HEK293T (cell line): ENCODE data around the gene GADD45B.
"Not testable (repeated sequence)": the region's sequence is repeated elsewhere in the genome, so short reads cannot be mapped to it uniquely, and the experiment has no call there.

Source experiments
- CTCF ChIA-PET: fragments of 350-600 bp; formaldehyde crosslinking; extraction: SDS; loops from one replicate; lab custom pipeline; 2021; ENCODE audit warnings: antibody characterized with exemption, inconsistent platforms; lab: Yijun Ruan, JAX
- POLR2A ChIA-PET: fragments of 350-600 bp; formaldehyde crosslinking; extraction: SDS; loops from one replicate; lab custom pipeline; 2020; ENCODE audit warnings: antibody characterized with exemption, inconsistent platforms; lab: Yijun Ruan, JAX
- DNase-seq: peaks from one replicate; pipeline ENCODE4 v3.0.0; 2012; ENCODE audit warnings: mixed read lengths; ENCODE audit errors: extremely low spot score
- ARNT ChIP-seq: fragments of 450-650 bp; IDR thresholded peaks from 2 replicates; pipeline ENCODE4 v1.6.1; 2017; ENCODE audit warnings: mild to moderate bottlenecking
- BHLHE40 ChIP-seq: fragments of 450-650 bp; IDR thresholded peaks from 2 replicates; pipeline ENCODE4 v1.6.1; 2016; ENCODE audit warnings: mild to moderate bottlenecking, moderate library complexity, borderline replicate concordance
- CTBP1 ChIP-seq: fragments of 450-650 bp; IDR thresholded peaks from 2 replicates; pipeline ENCODE4 v1.6.1; 2016; ENCODE audit warnings: borderline replicate concordance
- ELF4 ChIP-seq: fragments of 450-650 bp; IDR thresholded peaks from 2 replicates; pipeline ENCODE4 v1.6.1; 2017; ENCODE audit warnings: antibody characterized with exemption
- FOXA1 ChIP-seq: fragments of 450-650 bp; IDR thresholded peaks from 2 replicates; pipeline ENCODE4 v1.6.1; 2016; ENCODE audit warnings: mild to moderate bottlenecking
- FOXK2 ChIP-seq: fragments of 450-650 bp; IDR thresholded peaks from 2 replicates; pipeline ENCODE4 v1.6.1; 2016; ENCODE audit warnings: mild to moderate bottlenecking
- FOXM1 ChIP-seq: fragments of 450-650 bp; IDR thresholded peaks from 2 replicates; pipeline ENCODE4 v1.6.1; 2017; ENCODE audit warnings: mild to moderate bottlenecking, borderline replicate concordance
- HDGF ChIP-seq: fragments of 450-650 bp; IDR thresholded peaks from 2 replicates; pipeline ENCODE4 v1.6.1; 2017; ENCODE audit warnings: antibody characterized with exemption, borderline replicate concordance
- L3MBTL2 ChIP-seq: fragments of 450-650 bp; conservative IDR thresholded peaks from 2 replicates; pipeline ENCODE4 v1.6.1; 2016; ENCODE audit warnings: mild to moderate bottlenecking
- LEF1 ChIP-seq: fragments of 450-650 bp; IDR thresholded peaks from 2 replicates; pipeline ENCODE4 v1.6.1; 2017; ENCODE audit warnings: mild to moderate bottlenecking, borderline replicate concordance
- NFRKB ChIP-seq: fragments of 450-650 bp; IDR thresholded peaks from 2 replicates; pipeline ENCODE4 v1.6.1; 2016; ENCODE audit warnings: mild to moderate bottlenecking, moderate library complexity
- PKNOX1 ChIP-seq: fragments of 450-650 bp; IDR thresholded peaks from 2 replicates; pipeline ENCODE4 v1.6.1; 2016
- SP1 ChIP-seq: fragments of 450-650 bp; IDR thresholded peaks from 2 replicates; pipeline ENCODE4 v1.6.1; 2017
- SUZ12 ChIP-seq: fragments of 450-650 bp; IDR thresholded peaks from 2 replicates; pipeline ENCODE4 v1.6.1; 2016; ENCODE audit warnings: mild to moderate bottlenecking
- TARDBP ChIP-seq: fragments of 450-650 bp; IDR thresholded peaks from 2 replicates; pipeline ENCODE4 v1.6.1; 2016
- ZNF384 ChIP-seq: fragments of 450-650 bp; IDR thresholded peaks from 2 replicates; pipeline ENCODE4 v1.6.1; 2016

Gene GADD45B

GRCh38 chr19:2454199-2454961 is 21.5 kb upstream of the GADD45B start:
- CTCF ChIA-PET = interaction anchor here (0.7 to 0.8 kb wide), 2 partner anchors 87 to 157 kb away, joined by 3 to 4 read pairs; no protein-coding TSS in a partner anchor
- DNase-seq = no peak
- TF ChIP-seq LEF1 (no peak), ZNF384 (no peak), BHLHE40 (no peak), ELF4 (no peak), HDGF (no peak), ARNT (no peak), SUZ12 (no peak), FOXK2 (no peak), L3MBTL2 (no peak), CTBP1 (no peak), SP1 (no peak), FOXM1 (no peak), PKNOX1 (no peak), NFRKB (no peak), TARDBP (no peak), FOXA1 (no peak)
- POLR2A ChIA-PET = interaction anchor here (2.8 to 4.4 kb wide), 2 partner anchors 22 to 27 kb away, joined by 8 to 27 read pairs; partner anchors contain the start of genes GADD45B and TIMM13

GRCh38 chr19:2454962-2455850 is 20.7 kb upstream of the GADD45B start:
- CTCF ChIA-PET = interaction anchor here (0.8 kb wide), 1 partner anchor 156 kb away, joined by 3 read pairs; no protein-coding TSS in a partner anchor
- POLR2A ChIA-PET = interaction anchor here (1.7 to 4.4 kb wide), 5 partner anchors 9 to 156 kb away, joined by 4 to 27 read pairs (median 8); partner anchors contain the start of genes GADD45B and TIMM13
- no peak for DNase-seq

GRCh38 chr19:2455851-2456570 is 19.9 kb upstream of the GADD45B start:
- ChIA-PET CTCF (interaction anchor here (1.5 kb wide), 1 partner anchor 155 kb away, joined by 3 read pairs; no protein-coding TSS in a partner anchor), POLR2A (interaction anchor here (1.0 to 4.4 kb wide), 9 partner anchors 8 to 155 kb away, joined by 3 to 27 read pairs (median 4); partner anchors contain the start of genes GADD45B and TIMM13)

More at GRCh38 chr19:2454962-2455850, 20.7 kb upstream of the GADD45B start:
- no peak for TF ChIP-seq LEF1
- no peak for TF ChIP-seq FOXM1
- TF ChIP-seq ZNF384 = no peak
- no peak for TF ChIP-seq HDGF
- no peak for TF ChIP-seq FOXK2
- no peak for TF ChIP-seq CTBP1
- TF ChIP-seq SUZ12 = no peak
- TF ChIP-seq FOXA1 = no peak
- TF ChIP-seq NFRKB = no peak
- TF ChIP-seq ARNT = no peak
- no peak for TF ChIP-seq BHLHE40
- no peak for TF ChIP-seq TARDBP
- no peak for TF ChIP-seq ELF4
- no peak for TF ChIP-seq L3MBTL2

GRCh38 chr19:2457394-2458037 is 18.4 kb upstream of the GADD45B start:
- ChIA-PET POLR2A (interaction anchor here (0.6 to 4.4 kb wide), 10 partner anchors 12 to 155 kb away, joined by 3 to 27 read pairs (median 4); partner anchors contain the start of genes GADD45B and TIMM13), CTCF (interaction anchor here (1.5 kb wide), 1 partner anchor 154 kb away, joined by 3 read pairs; no protein-coding TSS in a partner anchor)
- TF ChIP-seq ZNF384 (peak; percentile 28; the same call in 1 of the 2 replicates), ELF4 (no peak)
- DNase-seq = no peak

More at GRCh38 chr19:2455851-2456570, 19.9 kb upstream of the GADD45B start:
- peak; percentile 48 for DNase-seq
- no peak for TF ChIP-seq PKNOX1

GRCh38 chr19:2458054-2458453 is 17.9 kb upstream of the GADD45B start:
- CTCF ChIA-PET = no interaction called here
- POLR2A ChIA-PET = interaction anchor here (2.5 to 4.4 kb wide), 2 partner anchors 18 to 31 kb away, joined by 22 to 27 read pairs; partner anchors contain the start of genes GADD45B and TIMM13
- DNase-seq = no peak
- TF ChIP-seq PKNOX1 (no peak), BHLHE40 (no peak), FOXM1 (no peak), HDGF (no peak), NFRKB (no peak), ZNF384 (no peak), SP1 (no peak), TARDBP (no peak), CTBP1 (no peak), SUZ12 (no peak), FOXA1 (no peak), LEF1 (no peak), L3MBTL2 (no peak), ARNT (no peak), FOXK2 (no peak), ELF4 (no peak)

GRCh38 chr19:2458776-2459175 is 17.2 kb upstream of the GADD45B start:
- CTCF ChIA-PET = interaction anchor here (0.7 kb wide), 1 partner anchor 1214 kb away, joined by 4 read pairs; no protein-coding TSS in a partner anchor
- DNase-seq, POLR2A ChIA-PET: not testable (repeated sequence)
